IMR-90 (cell line): ENCODE data around the gene PTGS1. TPM values are rescaled to one million over a fixed set of nuclear protein-coding genes. Genes with fewer than 3 reads are reported as not detected.

Experiments used
- ATAC-seq: fragments of 200-7000 bp; cut with Tn5 transposase; 2 replicates; pipeline ENCODE4 v1.9.1; 2020; ENCODE audit warnings: low read depth, mild to moderate bottlenecking, moderate library complexity
- BruUV-seq: library from RNA; stranded (reverse); fragments of 400-500 nt; replicated peaks from 2 replicates; lab custom pipeline; 2021; lab: Mats Ljungman, UMichigan
- CTCF ChIA-PET: fragments of 300-600 bp; formaldehyde crosslinking; extraction: SDS; loops from one replicate; lab custom pipeline; 2021; ENCODE audit warnings: antibody characterized with exemption; lab: Yijun Ruan, JAX
- POLR2A ChIA-PET: fragments of 300-600 bp; sonication (Branson Sonifier 250); formaldehyde crosslinking; loops from one replicate; lab custom pipeline; 2022; ENCODE audit warnings: antibody characterized with exemption; ENCODE audit not compliant: unreplicated experiment; lab: Charles Lee
- DNase-seq: peaks from one replicate; pipeline ENCODE4 v3.0.0; 2013
- H2AFZ ChIP-seq: replicated peaks from 2 replicates; pipeline ENCODE3; 2013; ENCODE audit warnings: low read length, mild to moderate bottlenecking; ENCODE audit not compliant: poor library complexity
- H2AK5ac ChIP-seq: 2 replicates; pipeline ENCODE4 v1.6.1; 2013; ENCODE audit warnings: low read depth, low read length, inconsistent platforms
- H2AK9ac ChIP-seq: replicated peaks from 2 replicates; pipeline ENCODE3; 2013; ENCODE audit warnings: mild to moderate bottlenecking, low read depth, low read length, moderate library complexity; ENCODE audit not compliant: poor library complexity
- H2BK120ac ChIP-seq: 2 replicates; pipeline ENCODE4 v1.6.1; 2013; ENCODE audit warnings: low read depth, low read length, inconsistent platforms
- H2BK15ac ChIP-seq: 3 replicates; pipeline ENCODE4 v1.6.1; 2013; ENCODE audit warnings: low read depth, low read length, inconsistent platforms
- H2BK20ac ChIP-seq: 2 replicates; pipeline ENCODE4 v1.6.1; 2013; ENCODE audit warnings: low read depth, mild to moderate bottlenecking, inconsistent platforms, low read length, moderate library complexity
- H2BK5ac ChIP-seq: 2 replicates; pipeline ENCODE4 v1.6.1; 2013; ENCODE audit warnings: mild to moderate bottlenecking, low read depth, low read length, inconsistent platforms; ENCODE audit not compliant: poor library complexity, severe bottlenecking
- H3K14ac ChIP-seq: replicated peaks from 2 replicates; pipeline ENCODE4 v1.6.1; 2013; ENCODE audit warnings: low read depth, low read length, inconsistent platforms
- H3K18ac ChIP-seq: 2 replicates; pipeline ENCODE4 v1.6.1; 2013; ENCODE audit warnings: low read depth, low read length, control low read depth
- H3K23ac ChIP-seq: 2 replicates; pipeline ENCODE4 v1.6.1; 2013; ENCODE audit warnings: low read depth, low read length, inconsistent platforms
- H3K27ac ChIP-seq: 2 replicates; pipeline ENCODE4 v1.5.1; 2013; ENCODE audit warnings: mild to moderate bottlenecking, control low read depth, low read length; ENCODE audit not compliant: insufficient read depth
- H3K27me3 ChIP-seq: 2 replicates; pipeline ENCODE4 v1.6.1; 2013; ENCODE audit warnings: low read length; ENCODE audit not compliant: control insufficient read depth, insufficient read depth
- H3K36me3 ChIP-seq: 2 replicates; pipeline ENCODE4 v1.6.1; 2013; ENCODE audit warnings: low read length, mixed read lengths; ENCODE audit not compliant: control insufficient read depth, insufficient read depth
- H3K4ac ChIP-seq: 2 replicates; pipeline ENCODE4 v1.6.1; 2013; ENCODE audit warnings: low read depth, low read length, inconsistent platforms
- H3K4me1 ChIP-seq: 2 replicates; pipeline ENCODE4 v1.6.1; 2013; ENCODE audit warnings: low read length, mixed read lengths; ENCODE audit not compliant: control insufficient read depth, insufficient read depth
- H3K4me2 ChIP-seq: 2 replicates; pipeline ENCODE4 v1.6.1; 2013; ENCODE audit warnings: low read depth, mild to moderate bottlenecking, control low read depth, low read length, moderate library complexity
- H3K4me3 ChIP-seq: 2 replicates; pipeline ENCODE4 v1.5.1; 2013; ENCODE audit warnings: low read depth, mild to moderate bottlenecking, control low read depth, low read length, moderate library complexity; ENCODE audit not compliant: insufficient read depth
- H3K56ac ChIP-seq: 2 replicates; pipeline ENCODE4 v1.6.1; 2013; ENCODE audit warnings: low read length, inconsistent platforms; ENCODE audit not compliant: insufficient read depth; ENCODE audit errors: extremely low read depth
- H3K79me1 ChIP-seq, 2 experiments: 2 replicates each; pipeline ENCODE4 v1.6.1; 2013; ENCODE audit warnings: low read length in 2 of 2, inconsistent platforms in 1 of 2, low read depth in 1 of 2
- H3K9ac ChIP-seq: 2 replicates; pipeline ENCODE4 v1.6.1; 2013; ENCODE audit warnings: low read depth, low read length, control low read depth
- H3K9me1 ChIP-seq: 2 replicates; pipeline ENCODE4 v1.6.1; 2013; ENCODE audit warnings: low read length, inconsistent platforms; ENCODE audit not compliant: insufficient read depth
- H3K9me3 ChIP-seq: 2 replicates; pipeline ENCODE4 v1.6.1; 2013; ENCODE audit warnings: low read length; ENCODE audit not compliant: control insufficient read depth, insufficient read depth
- H4K20me1 ChIP-seq: 2 replicates; pipeline ENCODE4 v1.6.1; 2013; ENCODE audit warnings: low read length, inconsistent platforms; ENCODE audit not compliant: insufficient read depth
- H4K5ac ChIP-seq: 2 replicates; pipeline ENCODE4 v1.6.1; 2013; ENCODE audit warnings: mild to moderate bottlenecking, low read depth, low read length, control low read depth
- H4K8ac ChIP-seq, 2 experiments: 2 replicates each; pipeline ENCODE4 v1.6.1; 2013; ENCODE audit warnings: low read depth in 2 of 2, low read length in 2 of 2, control low read depth in 1 of 2, inconsistent platforms in 1 of 2
- H4K91ac ChIP-seq: 2 replicates; pipeline ENCODE4 v1.6.1; 2013; ENCODE audit warnings: low read depth, low read length, inconsistent platforms; ENCODE audit not compliant: insufficient read depth
- BHLHE40 ChIP-seq: fragments of 150-350 bp; IDR thresholded peaks from 2 replicates; pipeline ENCODE4 v1.6.1; 2016; ENCODE audit warnings: mild to moderate bottlenecking, low read depth, low read length
- MAZ ChIP-seq: IDR thresholded peaks from 2 replicates; pipeline ENCODE4 v1.6.1; 2012; ENCODE audit warnings: low read depth, mild to moderate bottlenecking, low read length, improper control_type of control experiment, moderate library complexity, borderline replicate concordance
- POLR2A ChIP-seq: IDR thresholded peaks from 2 replicates; pipeline ENCODE4 v1.6.1; 2012; ENCODE audit warnings: mild to moderate bottlenecking, low read depth, low read length
- RAD21 ChIP-seq: IDR thresholded peaks from 2 replicates; pipeline ENCODE4 v1.6.1; 2012; ENCODE audit warnings: low read length, improper control_type of control experiment
- RCOR1 ChIP-seq: IDR thresholded peaks from 2 replicates; pipeline ENCODE4 v1.6.1; 2012; ENCODE audit warnings: mild to moderate bottlenecking, low read length, improper control_type of control experiment; ENCODE audit not compliant: insufficient replicate concordance
- RFX5 ChIP-seq: IDR thresholded peaks from 2 replicates; pipeline ENCODE4 v1.8.0; 2012; ENCODE audit warnings: low read depth, mild to moderate bottlenecking, low read length, moderate library complexity
- WGBS, 2 experiments: methylation state at CpG; one replicate each; pipeline versions ENCODE4 v1.1.5 to v1.1.7; 2013; ENCODE audit warnings: missing lambda C conversion rate in 2 of 2; ENCODE audit not compliant: insufficient read length in 1 of 2; ENCODE audit errors: extremely low coverage in 2 of 2; 5-methylcytosine and 5-hydroxymethylcytosine counted together
- dilution Hi-C: fragments of 300-500 bp; cut with HindIII; formaldehyde crosslinking; loops from one replicate; pipeline ENCODE4 v1.14.3; 2018; ENCODE audit warnings: low sequenced_read_pairs; ENCODE audit not compliant: unreplicated experiment
- in situ Hi-C: fragments of 300-500 bp; cut with MboI; formaldehyde crosslinking; loops from 3 replicates; pipeline ENCODE4 v1.14.3; 2019; ENCODE audit warnings: low sequenced_read_pairs, inconsistent platforms, mixed read lengths
- intact Hi-C: fragments of 100-400 bp; cut with micrococcal nuclease; formaldehyde crosslinking; loops from 2 replicates; pipeline ENCODE4 v1.10.0; 2022
- polyA plus RNA-seq, 3 experiments: library from polyadenylated mRNA; depleted of rRNA; stranded (reverse); fragments of >200 nt; gene quantifications; 2 replicates each; pipeline ENCODE4 v1.2.3, GENCODE V29; 2012; ENCODE audit warnings: low replicate concordance in 1 of 3
- total RNA-seq: library from RNA; depleted of rRNA; stranded (reverse); fragments of >200 nt; gene quantifications from 2 replicates; pipeline ENCODE4 v1.2.3, GENCODE V29; 2012
- TF ChIP-seq, protein P1 (sequence below): fragments of 150-350 bp; IDR thresholded peaks from 2 replicates; pipeline ENCODE4 v1.6.1; 2016; ENCODE audit warnings: low read depth, mild to moderate bottlenecking, low read length, moderate library complexity, borderline replicate concordance

Gene PTGS1
- total and polyA plus RNA-seq, 2 of the 4 experiments (the other 2 are of a cell fraction), result 24.7 to 38.3 TPM

- Histone ChIP-seq H2AK9ac (peak overlapping the region; percentile 38), H3K79me1 (no peaks in the 10 kb centered on the region), H3K23ac (peak overlapping the region; percentile 93; the same call in 1 of the 2 replicates), H3K4me3 (no peak overlapping the region), H2BK5ac (peak overlapping the region; percentile 98), H3K4ac (peak overlapping the region; percentile 98), H2BK20ac (peak overlapping the region; percentile 100), H3K36me3 (no peaks in the 10 kb centered on the region), H4K5ac (peak overlapping the region; percentile 58; the same call in 1 of the 2 replicates), H3K9ac (no peak overlapping the region), H3K18ac (peak overlapping the region; percentile 47; the same call in 1 of the 2 replicates), H3K27me3 (no peaks in the 10 kb centered on the region), H3K56ac (peak overlapping the region; percentile 79), H2AFZ (peak overlapping the region; percentile 91), H4K91ac (peak overlapping the region; percentile 92), H2AK5ac (peak overlapping the region; percentile 79), H3K27ac (peak overlapping the region; percentile 48), H3K4me1 (peaks cover 10% of the 10 kb centered on the region), H3K9me1 (peaks cover 14% of the 10 kb centered on the region; the same call in 1 of the 2 replicates), H2BK15ac (peak overlapping the region; percentile 69), H3K9me3 (no peaks in the 10 kb centered on the region), H2BK120ac (peak overlapping the region; percentile 100), H4K20me1 (no peaks in the 10 kb centered on the region), H3K4me2 (no peak overlapping the region), H3K14ac (peak overlapping the region; percentile 96; the same call in 1 of the 2 replicates), H4K8ac (peak overlapping the region; percentile 69 to 96)
- ChIA-PET POLR2A (no interaction called here), CTCF (no interaction called here)
- intact Hi-C loops (loop anchor here (1.0 kb wide), 1 partner anchor 43 kb away; no protein-coding TSS in a partner anchor), in situ Hi-C loops (no loop called here), dilution Hi-C loops (no loop called here)
- ATAC-seq, result no peak
- TF ChIP-seq RAD21 (no peak), POLR2A (no peak), RCOR1 (no peak), BHLHE40 (no peak), MAZ (no peak), RFX5 (no peak)
- TF ChIP-seq, protein P1, sequence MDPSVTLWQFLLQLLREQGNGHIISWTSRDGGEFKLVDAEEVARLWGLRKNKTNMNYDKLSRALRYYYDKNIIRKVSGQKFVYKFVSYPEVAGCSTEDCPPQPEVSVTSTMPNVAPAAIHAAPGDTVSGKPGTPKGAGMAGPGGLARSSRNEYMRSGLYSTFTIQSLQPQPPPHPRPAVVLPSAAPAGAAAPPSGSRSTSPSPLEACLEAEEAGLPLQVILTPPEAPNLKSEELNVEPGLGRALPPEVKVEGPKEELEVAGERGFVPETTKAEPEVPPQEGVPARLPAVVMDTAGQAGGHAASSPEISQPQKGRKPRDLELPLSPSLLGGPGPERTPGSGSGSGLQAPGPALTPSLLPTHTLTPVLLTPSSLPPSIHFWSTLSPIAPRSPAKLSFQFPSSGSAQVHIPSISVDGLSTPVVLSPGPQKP, result no peak
- no TSS peak for BruUV-seq
- no CpG with 5 or more reads among the region's 8 CpGs for WGBS, 2 experiments
- no peak for DNase-seq
These were observed 31.1 kb downstream of the PTGS1 start for GRCh38 chr9:122401896-122402295.
